Testis (tissue), 3 donors: ENCODE measurements around the gene KCNK10. TPM values are rescaled to one million over a fixed set of nuclear protein-coding genes. Genes with fewer than 3 reads are reported as not detected.

ENCODE experiments used
- DNase-seq: peaks from one replicate; pipeline ENCODE4 v3.0.0-alpha.2; 2019
- H3K27ac ChIP-seq, 2 donors: fragments of 200-600 bp; sonication (generic); one replicate each; pipeline ENCODE4 v1.5.1; 2019
- H3K27me3 ChIP-seq: fragments of 200-600 bp; sonication (generic); one replicate; pipeline ENCODE4 v1.5.1; 2019
- H3K36me3 ChIP-seq: fragments of 200-600 bp; sonication (generic); one replicate; pipeline ENCODE4 v1.5.1; 2017; ENCODE audit warnings: low read depth; ENCODE audit errors: missing control alignments
- H3K4me1 ChIP-seq: fragments of 200-600 bp; sonication (generic); one replicate; pipeline ENCODE4 v1.5.1; 2019
- H3K4me3 ChIP-seq, 2 donors: fragments of 200-600 bp; sonication (generic); one replicate each; pipeline ENCODE4 v1.5.1; 2017 to 2019
- H3K9me3 ChIP-seq: fragments of 200-600 bp; sonication (generic); one replicate; pipeline ENCODE4 v1.5.1; 2017
- CTCF ChIP-seq, 3 experiments: fragments of 450-650 bp in 2 of 3; fragments of 200-600 bp in 1 of 3; sonication (generic) in 1 of 3; IDR thresholded peaks; one replicate each; pipeline ENCODE4 v1.5.1; 2016 to 2019; ENCODE audit warnings: antibody characterized with exemption in 3 of 3, mild to moderate bottlenecking in 2 of 3, moderate library complexity in 1 of 3
- POLR2A ChIP-seq: fragments of 450-650 bp; IDR thresholded peaks from one replicate; pipeline ENCODE4 v1.6.1; 2017; ENCODE audit warnings: antibody characterized with exemption, mild to moderate bottlenecking, moderate library complexity
- WGBS, 2 donors: methylation state at CpG; one replicate each; pipeline ENCODE4 v1.1.5; 2018; 5-methylcytosine and 5-hydroxymethylcytosine counted together
- intact Hi-C: fragments of 100-400 bp; cut with DNase I; formaldehyde crosslinking; loops from one replicate; pipeline ENCODE4 v1.15.1; 2023; ENCODE audit warnings: low total_unique reads
- polyA plus RNA-seq: library from polyadenylated mRNA; stranded (reverse); fragments of 350-450 nt; fragmentation: Illumina TruSeq; extraction: RNeasy Lipid Tissue Mini Kit (QIAGEN cat#74804); gene quantifications from one replicate; pipeline ENCODE4 v1.2.3, GENCODE V29; 2014; ENCODE audit warnings: low read depth, low replicate concordance; ENCODE audit not compliant: insufficient read depth
- total RNA-seq, 2 donors: library from RNA; depleted of rRNA; stranded (reverse); fragments of >200 nt; gene quantifications; one replicate each; pipeline ENCODE4 v1.2.3, GENCODE V29; 2016

The KCNK10 gene
- total and polyA plus RNA-seq, 3 donors from 2014 or later, result 0.55 to 4.2 (median 1.6) TPM

DNA sequence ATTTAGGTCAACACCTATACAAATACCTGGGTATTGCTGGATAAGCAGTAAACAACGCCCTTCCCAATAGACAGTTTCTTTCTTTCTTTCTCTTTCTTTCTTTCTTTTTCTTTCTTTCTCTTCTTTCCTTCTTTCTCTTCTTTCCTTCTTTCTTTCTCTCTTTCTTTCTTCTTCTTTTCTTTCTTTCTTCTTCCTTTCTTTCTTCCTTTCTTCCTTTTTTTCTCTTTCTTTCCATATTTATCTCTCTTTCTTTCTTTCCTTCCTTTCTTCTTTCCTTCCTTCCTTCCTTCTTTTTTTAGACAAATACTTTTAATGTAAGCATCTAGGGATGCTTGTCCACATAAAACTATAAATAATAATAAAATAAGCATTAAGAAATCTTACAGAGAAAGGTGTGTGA, 123.2 kb downstream of the KCNK10 start:
- 95 to 100% methylated on average over 1 of the region's 1 CpG for WGBS, 2 donors
- Histone ChIP-seq H3K36me3 (no peaks in the 10 kb centered on the region), H3K9me3 (no peaks in the 10 kb centered on the region), H3K4me3 (no peak overlapping the region), H3K27ac (no peak overlapping the region), H3K27me3 (no peaks in the 10 kb centered on the region), H3K4me1 (peaks cover 8% of the 10 kb centered on the region)
- intact Hi-C loops, result no loop called here
- TF ChIP-seq CTCF (IDR thresholded peaks at IDR 0.05) (no peak), POLR2A (no peak)
- no peak for DNase-seq

DNA sequence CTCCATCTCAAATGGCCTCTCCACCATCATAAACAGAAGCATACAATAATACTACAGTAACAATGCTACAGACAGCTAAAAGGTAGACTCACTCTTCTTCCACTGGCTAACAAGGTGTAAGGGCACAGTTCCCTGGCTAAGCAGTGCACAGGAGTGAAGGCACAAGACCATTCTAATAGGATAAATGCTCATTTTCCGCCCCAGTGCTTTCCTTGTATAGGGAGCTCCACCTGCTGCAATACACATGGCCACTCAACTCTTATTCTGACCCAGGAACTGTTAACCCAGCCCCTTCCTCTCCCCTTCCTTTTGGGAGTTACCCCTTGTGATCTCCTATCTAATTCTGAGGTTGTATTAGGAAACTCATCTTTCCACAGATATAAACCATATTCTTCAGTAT, 124.6 kb downstream of the KCNK10 start:
- intact Hi-C loops, result no loop called here
- whole genome bisulfite sequencing, 2 donors, result 97 to 100% methylated on average over 1 of the region's 1 CpG
- Histone ChIP-seq H3K36me3 (no peaks in the 10 kb centered on the region), H3K4me1 (peaks cover under 1% of the 10 kb centered on the region), H3K9me3 (no peaks in the 10 kb centered on the region), H3K27ac (no peak overlapping the region), H3K4me3 (no peak overlapping the region), H3K27me3 (no peaks in the 10 kb centered on the region)
- TF ChIP-seq CTCF (IDR thresholded peaks at IDR 0.05) (no peak), POLR2A (no peak)
- DNase-seq, result no peak

DNA sequence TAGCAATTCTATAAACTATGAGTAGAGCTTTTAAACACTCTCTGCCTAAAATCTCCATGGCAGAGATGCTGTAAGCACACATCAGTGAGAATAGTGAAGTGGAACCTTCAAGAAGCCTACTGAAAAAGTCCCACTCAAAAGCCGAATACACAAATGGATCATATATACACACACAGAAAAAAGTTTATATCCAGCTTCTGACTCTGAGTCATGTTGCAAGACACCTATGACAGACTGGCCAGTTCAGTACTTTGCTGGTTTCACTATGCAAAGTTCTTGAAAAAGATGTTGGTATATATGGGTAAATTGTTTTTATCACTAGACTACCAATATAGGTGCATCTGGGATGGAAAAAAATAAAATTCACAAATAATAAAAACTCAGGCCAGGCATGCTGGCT, 126.1 kb downstream of the KCNK10 start:
- Histone ChIP-seq H3K36me3 (no peaks in the 10 kb centered on the region), H3K27me3 (no peaks in the 10 kb centered on the region), H3K4me1 (no peaks in the 10 kb centered on the region), H3K9me3 (no peaks in the 10 kb centered on the region), H3K27ac (no peak overlapping the region), H3K4me3 (no peak overlapping the region)
- 96 to 100% methylated on average over 1 of the region's 1 CpG for WGBS, 2 donors
- intact Hi-C loops, result no loop called here
- DNase-seq, result no peak
- TF ChIP-seq POLR2A (no peak), CTCF (IDR thresholded peaks at IDR 0.05) (no peak)

GRCh38 chr14:88196116-88196890, 126.8 kb downstream of the KCNK10 start:
- no peaks in the 10 kb centered on the region for H3K9me3 ChIP-seq
- H3K27ac ChIP-seq, result no peak overlapping the region
- no peaks in the 10 kb centered on the region for H3K27me3 ChIP-seq
- no peak for DNase-seq
- H3K4me1 ChIP-seq, result no peaks in the 10 kb centered on the region
- H3K4me3 ChIP-seq, result no peak overlapping the region
- no peaks in the 10 kb centered on the region for H3K36me3 ChIP-seq
- no peak for TF ChIP-seq POLR2A
- no peak for TF ChIP-seq CTCF (IDR thresholded peaks at IDR 0.05)
- intact Hi-C loops, result no loop called here
- 91 to 94% methylated on average over 7 of the region's 7 CpGs for WGBS, 2 donors

DNA sequence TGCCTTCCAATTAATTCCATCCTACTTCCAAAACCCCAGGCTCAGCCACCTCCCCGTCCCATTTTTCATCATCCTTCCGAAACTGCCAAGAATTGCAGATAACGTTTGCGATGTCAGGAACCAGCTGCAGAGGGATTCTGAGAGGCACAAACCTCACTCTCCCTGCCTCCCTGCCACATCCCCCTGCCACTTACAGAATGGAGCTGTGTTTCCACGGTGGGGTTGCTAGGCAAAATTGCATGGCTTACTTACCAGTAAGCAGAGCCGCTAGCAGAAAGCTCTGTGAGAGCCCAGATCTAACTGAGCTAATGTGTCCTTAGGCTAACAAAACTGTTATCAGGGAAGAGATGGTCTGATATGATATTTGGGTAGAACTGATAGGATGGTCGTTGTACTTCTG, 127.4 kb downstream of the KCNK10 start:
- no peak for TF ChIP-seq POLR2A
- no peak for TF ChIP-seq CTCF (IDR thresholded peaks at IDR 0.05)
- Histone ChIP-seq H3K9me3 (no peaks in the 10 kb centered on the region), H3K27ac (no peak overlapping the region), H3K4me3 (no peak overlapping the region), H3K27me3 (no peaks in the 10 kb centered on the region), H3K4me1 (no peaks in the 10 kb centered on the region), H3K36me3 (no peaks in the 10 kb centered on the region)
- intact Hi-C loops, result no loop called here
- DNase-seq, result no peak
- WGBS, 2 donors, result 35 to 47% methylated on average over 7 of the region's 7 CpGs
